GM23338 (cell line): Measurements from ENCODE around the gene ADRA2A. TPM values are rescaled to one million over a fixed set of nuclear protein-coding genes. Genes with fewer than 3 reads are reported as not detected.

ENCODE experiments used
- ATAC-seq: fragments of 200-7000 bp; cut with Tn5 transposase; 3 replicates; pipeline ENCODE4 v1.9.1; 2020
- DNase-seq: peaks from one replicate; pipeline ENCODE4 v3.0.0-alpha.2; 2015; ENCODE audit warnings: low spot score
- H2AFZ ChIP-seq: fragments of 200-600 bp; sonication (generic); 2 replicates; pipeline ENCODE4 v1.8.0; 2016; ENCODE audit warnings: antibody characterized with exemption, mild to moderate bottlenecking, moderate library complexity
- H3F3A ChIP-seq: fragments of 200-600 bp; sonication (generic); replicated peaks from 2 replicates; pipeline ENCODE4 v1.8.0; 2017; ENCODE audit warnings: antibody characterized with exemption, mixed run types, low read depth
- H3K27ac ChIP-seq: fragments of 200-600 bp; sonication (generic); 2 replicates; pipeline ENCODE4 v1.6.1; 2016; ENCODE audit warnings: low read depth
- H3K27me3 ChIP-seq: fragments of 200-600 bp; sonication (generic); 2 replicates; pipeline ENCODE4 v1.8.0; 2016; ENCODE audit warnings: mild to moderate bottlenecking, mixed run types, moderate library complexity; ENCODE audit not compliant: insufficient read depth
- H3K36me3 ChIP-seq: fragments of 200-600 bp; sonication (generic); 2 replicates; pipeline ENCODE4 v1.8.0; 2016; ENCODE audit warnings: mild to moderate bottlenecking; ENCODE audit not compliant: insufficient read depth
- H3K4me1 ChIP-seq: fragments of 200-600 bp; sonication (generic); 2 replicates; pipeline ENCODE4 v1.8.0; 2016; ENCODE audit warnings: mild to moderate bottlenecking, moderate library complexity; ENCODE audit not compliant: insufficient read depth
- H3K4me2 ChIP-seq: fragments of 200-600 bp; sonication (generic); 2 replicates; pipeline ENCODE4 v1.7.1; 2017; ENCODE audit warnings: mixed run types
- H3K4me3 ChIP-seq: fragments of 200-600 bp; sonication (generic); 2 replicates; pipeline ENCODE4 v1.6.1; 2016; ENCODE audit warnings: mixed run types
- H3K79me2 ChIP-seq: fragments of 200-600 bp; sonication (generic); replicated peaks from 2 replicates; pipeline ENCODE4 v1.8.0; 2017; ENCODE audit warnings: mild to moderate bottlenecking; ENCODE audit not compliant: insufficient read depth
- H3K9me2 ChIP-seq: fragments of 200-600 bp; sonication (generic); 2 replicates; pipeline ENCODE4 v1.8.0; 2017; ENCODE audit not compliant: insufficient read depth
- H4K20me1 ChIP-seq: fragments of 200-600 bp; sonication (generic); replicated peaks from 2 replicates; pipeline ENCODE4 v1.8.0; 2017; ENCODE audit warnings: mild to moderate bottlenecking; ENCODE audit not compliant: insufficient read depth
- H3K27ac Mint-ChIP-seq: 2 replicates; pipeline ENCODE4 v1.8.0; 2020; ENCODE audit warnings: inconsistent platforms, mild to moderate bottlenecking, moderate library complexity, mixed read lengths
- H3K27me3 Mint-ChIP-seq: 3 replicates; pipeline ENCODE4 v1.8.0; 2022; ENCODE audit warnings: low read depth, mild to moderate bottlenecking, moderate library complexity, mixed read lengths, inconsistent platforms; ENCODE audit not compliant: insufficient read depth, poor library complexity
- H3K36me3 Mint-ChIP-seq: 3 replicates; pipeline ENCODE4 v1.8.0; 2021; ENCODE audit warnings: low read depth, mild to moderate bottlenecking, inconsistent platforms, moderate library complexity, mixed read lengths
- H3K4me1 Mint-ChIP-seq: 3 replicates; pipeline ENCODE4 v1.8.0; 2020; ENCODE audit warnings: mild to moderate bottlenecking, inconsistent platforms, mixed read lengths
- H3K4me3 Mint-ChIP-seq: 3 replicates; pipeline ENCODE4 v1.8.0; 2021; ENCODE audit warnings: moderate library complexity, mild to moderate bottlenecking, inconsistent platforms, mixed read lengths
- H3K9me3 Mint-ChIP-seq: 3 replicates; pipeline ENCODE4 v1.8.0; 2020; ENCODE audit warnings: moderate library complexity, mild to moderate bottlenecking, inconsistent platforms, mixed read lengths
- CREB1 ChIP-seq: fragments of 250-450 bp; sonication (Bioruptor Pico); IDR thresholded peaks from 2 replicates; pipeline ENCODE4 v1.5.0; 2020; ENCODE audit warnings: low read depth, mild to moderate bottlenecking, moderate library complexity
- EZH2 ChIP-seq: fragments of 200-600 bp; sonication (generic); IDR thresholded peaks from one replicate; pipeline ENCODE4 v1.8.0; 2017; ENCODE audit warnings: antibody characterized with exemption, mild to moderate bottlenecking, low read depth; ENCODE audit not compliant: unreplicated experiment
- EZH2phosphoT487 ChIP-seq: fragments of 200-600 bp; sonication (generic); IDR thresholded peaks from one replicate; pipeline ENCODE4 v1.8.1; 2018; ENCODE audit warnings: antibody characterized with exemption; ENCODE audit not compliant: unreplicated experiment
- JUNB ChIP-seq: IDR thresholded peaks from one replicate; pipeline ENCODE4 v1.6.1; 2016; ENCODE audit warnings: antibody characterized with exemption; ENCODE audit not compliant: unreplicated experiment
- NANOG ChIP-seq: IDR thresholded peaks from 2 replicates; pipeline ENCODE4 v1.6.1; 2016; ENCODE audit warnings: antibody characterized with exemption, borderline replicate concordance
- POLR2AphosphoS5 ChIP-seq: IDR thresholded peaks from 2 replicates; pipeline ENCODE4 v1.6.1; 2016; ENCODE audit warnings: antibody characterized with exemption, low read depth
- ZNF114 ChIP-seq: fragments of 250-450 bp; sonication (Bioruptor Pico); IDR thresholded peaks from 2 replicates; pipeline ENCODE4 v1.5.0; 2020; ENCODE audit warnings: mild to moderate bottlenecking, moderate library complexity
- ZNF331 ChIP-seq: fragments of 250-450 bp; sonication (Bioruptor Pico); IDR thresholded peaks from 2 replicates; pipeline ENCODE4 v1.5.0; 2020; ENCODE audit warnings: low read depth, mild to moderate bottlenecking, moderate library complexity
- polyA plus RNA-seq: library from polyadenylated mRNA; unstranded; fragments of >200 nt; fragmentation: Nextera tagmentation; extraction: Ambion mirVana; gene quantifications from 2 replicates; pipeline ENCODE4 v1.2.1, GENCODE V29; 2016
- total RNA-seq: library from RNA; depleted of rRNA; stranded (reverse); fragments of >200 nt; shearing (Covaris generic); gene quantifications from 2 replicates; pipeline ENCODE4 v1.2.3, GENCODE V29; 2014
- TF ChIP-seq, protein P1 (sequence below): IDR thresholded peaks from one replicate; pipeline ENCODE4 v1.6.1; 2018; ENCODE audit warnings: antibody characterized with exemption; ENCODE audit not compliant: unreplicated experiment
- TF ChIP-seq, protein P2 (sequence below), 2 experiments: fragments of 200-600 bp in 1 of 2; sonication (generic) in 1 of 2; conservative IDR thresholded peaks; 2 replicates each; pipeline versions ENCODE4 v1.5.1 to v1.6.1; 2016 to 2017; ENCODE audit warnings: antibody characterized with exemption in 2 of 2, low read depth in 2 of 2, mild to moderate bottlenecking in 2 of 2, moderate library complexity in 1 of 2
- TF ChIP-seq, protein P3 (sequence below): IDR thresholded peaks from 2 replicates; pipeline ENCODE4 v1.6.1; 2016; ENCODE audit warnings: antibody characterized with exemption

The ADRA2A gene
- total and polyA plus RNA-seq, 2 experiments from 2014 or later: 0.60 to 2.5 TPM

DNA sequence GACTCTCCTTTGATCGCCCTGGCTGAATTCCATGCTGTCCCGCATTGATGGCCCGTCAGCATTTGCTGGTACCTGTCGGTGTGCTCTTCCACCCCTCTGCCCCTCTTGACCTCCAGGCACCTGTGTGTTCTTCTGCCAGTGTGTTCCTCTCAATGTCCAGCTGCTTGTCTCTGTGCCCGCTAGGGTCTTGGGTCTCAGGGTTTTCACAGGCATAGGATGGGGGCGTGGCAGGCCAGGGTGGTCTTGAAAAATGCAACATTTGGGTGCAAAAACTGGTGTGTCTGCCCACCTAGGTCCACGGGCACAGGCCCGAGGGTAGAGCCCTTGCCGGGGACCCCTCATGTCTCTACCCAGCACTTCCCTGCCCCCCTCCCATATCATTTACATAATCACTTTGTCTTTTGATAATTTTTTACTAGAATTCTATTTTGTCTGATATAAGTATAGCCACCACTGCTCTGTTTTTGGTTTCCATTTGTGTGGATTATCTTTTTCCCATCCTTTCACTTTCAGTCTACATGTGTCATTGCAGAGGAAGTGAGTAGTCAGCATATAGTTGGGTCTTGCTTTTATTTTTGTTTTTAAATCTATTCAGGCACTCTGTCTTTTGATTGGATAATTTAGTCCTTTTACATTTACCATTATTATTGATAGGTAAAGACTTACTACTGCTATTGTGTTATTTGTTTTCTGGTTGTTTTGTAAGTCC is 46.6 kb upstream of the ADRA2A start:
- TF ChIP-seq CREB1 (CRISPR knock-in tag) (no peak), ZNF331 (CRISPR knock-in tag) (no peak), EZH2phosphoT487 (no peak), ZNF114 (CRISPR knock-in tag) (no peak), NANOG (no peak), POLR2AphosphoS5 (no peak), EZH2 (no peak), JUNB (no peak)
- TF ChIP-seq, protein P1, sequence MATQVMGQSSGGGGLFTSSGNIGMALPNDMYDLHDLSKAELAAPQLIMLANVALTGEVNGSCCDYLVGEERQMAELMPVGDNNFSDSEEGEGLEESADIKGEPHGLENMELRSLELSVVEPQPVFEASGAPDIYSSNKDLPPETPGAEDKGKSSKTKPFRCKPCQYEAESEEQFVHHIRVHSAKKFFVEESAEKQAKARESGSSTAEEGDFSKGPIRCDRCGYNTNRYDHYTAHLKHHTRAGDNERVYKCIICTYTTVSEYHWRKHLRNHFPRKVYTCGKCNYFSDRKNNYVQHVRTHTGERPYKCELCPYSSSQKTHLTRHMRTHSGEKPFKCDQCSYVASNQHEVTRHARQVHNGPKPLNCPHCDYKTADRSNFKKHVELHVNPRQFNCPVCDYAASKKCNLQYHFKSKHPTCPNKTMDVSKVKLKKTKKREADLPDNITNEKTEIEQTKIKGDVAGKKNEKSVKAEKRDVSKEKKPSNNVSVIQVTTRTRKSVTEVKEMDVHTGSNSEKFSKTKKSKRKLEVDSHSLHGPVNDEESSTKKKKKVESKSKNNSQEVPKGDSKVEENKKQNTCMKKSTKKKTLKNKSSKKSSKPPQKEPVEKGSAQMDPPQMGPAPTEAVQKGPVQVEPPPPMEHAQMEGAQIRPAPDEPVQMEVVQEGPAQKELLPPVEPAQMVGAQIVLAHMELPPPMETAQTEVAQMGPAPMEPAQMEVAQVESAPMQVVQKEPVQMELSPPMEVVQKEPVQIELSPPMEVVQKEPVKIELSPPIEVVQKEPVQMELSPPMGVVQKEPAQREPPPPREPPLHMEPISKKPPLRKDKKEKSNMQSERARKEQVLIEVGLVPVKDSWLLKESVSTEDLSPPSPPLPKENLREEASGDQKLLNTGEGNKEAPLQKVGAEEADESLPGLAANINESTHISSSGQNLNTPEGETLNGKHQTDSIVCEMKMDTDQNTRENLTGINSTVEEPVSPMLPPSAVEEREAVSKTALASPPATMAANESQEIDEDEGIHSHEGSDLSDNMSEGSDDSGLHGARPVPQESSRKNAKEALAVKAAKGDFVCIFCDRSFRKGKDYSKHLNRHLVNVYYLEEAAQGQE: no peak
- TF ChIP-seq, protein P2, sequence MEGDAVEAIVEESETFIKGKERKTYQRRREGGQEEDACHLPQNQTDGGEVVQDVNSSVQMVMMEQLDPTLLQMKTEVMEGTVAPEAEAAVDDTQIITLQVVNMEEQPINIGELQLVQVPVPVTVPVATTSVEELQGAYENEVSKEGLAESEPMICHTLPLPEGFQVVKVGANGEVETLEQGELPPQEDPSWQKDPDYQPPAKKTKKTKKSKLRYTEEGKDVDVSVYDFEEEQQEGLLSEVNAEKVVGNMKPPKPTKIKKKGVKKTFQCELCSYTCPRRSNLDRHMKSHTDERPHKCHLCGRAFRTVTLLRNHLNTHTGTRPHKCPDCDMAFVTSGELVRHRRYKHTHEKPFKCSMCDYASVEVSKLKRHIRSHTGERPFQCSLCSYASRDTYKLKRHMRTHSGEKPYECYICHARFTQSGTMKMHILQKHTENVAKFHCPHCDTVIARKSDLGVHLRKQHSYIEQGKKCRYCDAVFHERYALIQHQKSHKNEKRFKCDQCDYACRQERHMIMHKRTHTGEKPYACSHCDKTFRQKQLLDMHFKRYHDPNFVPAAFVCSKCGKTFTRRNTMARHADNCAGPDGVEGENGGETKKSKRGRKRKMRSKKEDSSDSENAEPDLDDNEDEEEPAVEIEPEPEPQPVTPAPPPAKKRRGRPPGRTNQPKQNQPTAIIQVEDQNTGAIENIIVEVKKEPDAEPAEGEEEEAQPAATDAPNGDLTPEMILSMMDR (conservative IDR thresholded peaks at IDR 0.05; ENCODE audit: low read depth in 2 of 2): no peak
- TF ChIP-seq, protein P3, sequence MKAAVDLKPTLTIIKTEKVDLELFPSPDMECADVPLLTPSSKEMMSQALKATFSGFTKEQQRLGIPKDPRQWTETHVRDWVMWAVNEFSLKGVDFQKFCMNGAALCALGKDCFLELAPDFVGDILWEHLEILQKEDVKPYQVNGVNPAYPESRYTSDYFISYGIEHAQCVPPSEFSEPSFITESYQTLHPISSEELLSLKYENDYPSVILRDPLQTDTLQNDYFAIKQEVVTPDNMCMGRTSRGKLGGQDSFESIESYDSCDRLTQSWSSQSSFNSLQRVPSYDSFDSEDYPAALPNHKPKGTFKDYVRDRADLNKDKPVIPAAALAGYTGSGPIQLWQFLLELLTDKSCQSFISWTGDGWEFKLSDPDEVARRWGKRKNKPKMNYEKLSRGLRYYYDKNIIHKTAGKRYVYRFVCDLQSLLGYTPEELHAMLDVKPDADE: no peak
- no peaks in the 10 kb centered on the region for H3K79me2 ChIP-seq
- no peaks in the 10 kb centered on the region for H3K4me1 Mint-ChIP-seq
- DNase-seq (no peak), ATAC-seq (no peak)
- H3K27ac Mint-ChIP-seq: no peak overlapping the region
- H3K4me3 ChIP-seq: no peak overlapping the region
- H4K20me1 ChIP-seq: no peaks in the 10 kb centered on the region
- H3K27ac ChIP-seq: no peak overlapping the region
- no peaks in the 10 kb centered on the region for H3F3A ChIP-seq
- no peak overlapping the region for H2AFZ ChIP-seq
- peaks cover 25% of the 10 kb centered on the region for H3K36me3 Mint-ChIP-seq
- no peaks in the 10 kb centered on the region for H3K36me3 ChIP-seq
- no peaks in the 10 kb centered on the region for H3K4me1 ChIP-seq
- no peaks in the 10 kb centered on the region for H3K9me2 ChIP-seq
- H3K4me3 Mint-ChIP-seq: no peak overlapping the region
- H3K27me3 Mint-ChIP-seq: no peaks in the 10 kb centered on the region
- no peaks in the 10 kb centered on the region for H3K27me3 ChIP-seq
- H3K9me3 Mint-ChIP-seq: peaks cover 35% of the 10 kb centered on the region
- no peak overlapping the region for H3K4me2 ChIP-seq
